Measurements from ENCODE around the gene C16orf86. TPM values are rescaled to one million over a fixed set of nuclear protein-coding genes. Genes with fewer than 3 reads are reported as not detected.

The C16orf86 gene
- total RNA-seq, 1 donor from 2014 or later: 1.8 TPM

DNA sequence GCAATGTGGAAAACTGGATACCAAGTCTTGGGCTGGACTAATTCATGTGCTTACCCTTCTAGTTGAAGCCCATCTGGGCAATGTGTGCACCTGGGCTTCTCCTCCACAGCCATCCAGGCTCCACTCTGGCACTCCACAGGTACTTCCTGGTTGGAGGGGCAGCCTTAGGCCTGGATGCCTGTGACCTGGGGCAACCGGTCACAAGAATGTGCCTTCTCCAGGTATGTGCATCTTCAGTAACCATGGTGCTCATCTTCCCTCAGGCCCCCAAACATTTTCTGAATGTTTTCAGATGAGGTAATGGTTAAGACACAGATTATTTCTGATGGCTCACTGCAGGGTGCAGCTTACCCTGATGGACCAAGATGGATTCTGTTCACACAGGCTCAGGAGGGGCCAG is 11.1 kb downstream of the C16orf86 start:
- Mint-ChIP-seq H3K4me3 (ENCODE audit: unreplicated experiment) (no peak overlapping the region), H3K27me3 (ENCODE audit: unreplicated experiment) (no peaks in the 10 kb centered on the region), H3K9me3 (ENCODE audit: unreplicated experiment) (no peaks in the 10 kb centered on the region), H3K4me1 (ENCODE audit: unreplicated experiment) (peaks cover 15% of the 10 kb centered on the region), H3K36me3 (ENCODE audit: low read depth, unreplicated experiment) (no peaks in the 10 kb centered on the region), H3K27ac (ENCODE audit: unreplicated experiment) (no peak overlapping the region)
- TF ChIP-seq, protein P1, sequence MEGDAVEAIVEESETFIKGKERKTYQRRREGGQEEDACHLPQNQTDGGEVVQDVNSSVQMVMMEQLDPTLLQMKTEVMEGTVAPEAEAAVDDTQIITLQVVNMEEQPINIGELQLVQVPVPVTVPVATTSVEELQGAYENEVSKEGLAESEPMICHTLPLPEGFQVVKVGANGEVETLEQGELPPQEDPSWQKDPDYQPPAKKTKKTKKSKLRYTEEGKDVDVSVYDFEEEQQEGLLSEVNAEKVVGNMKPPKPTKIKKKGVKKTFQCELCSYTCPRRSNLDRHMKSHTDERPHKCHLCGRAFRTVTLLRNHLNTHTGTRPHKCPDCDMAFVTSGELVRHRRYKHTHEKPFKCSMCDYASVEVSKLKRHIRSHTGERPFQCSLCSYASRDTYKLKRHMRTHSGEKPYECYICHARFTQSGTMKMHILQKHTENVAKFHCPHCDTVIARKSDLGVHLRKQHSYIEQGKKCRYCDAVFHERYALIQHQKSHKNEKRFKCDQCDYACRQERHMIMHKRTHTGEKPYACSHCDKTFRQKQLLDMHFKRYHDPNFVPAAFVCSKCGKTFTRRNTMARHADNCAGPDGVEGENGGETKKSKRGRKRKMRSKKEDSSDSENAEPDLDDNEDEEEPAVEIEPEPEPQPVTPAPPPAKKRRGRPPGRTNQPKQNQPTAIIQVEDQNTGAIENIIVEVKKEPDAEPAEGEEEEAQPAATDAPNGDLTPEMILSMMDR (IDR thresholded peaks at IDR 0.05; ENCODE audit: unreplicated experiment): no peak
- no peak for DNase-seq (ENCODE audit: low spot score)

- no peak for DNase-seq (ENCODE audit: low spot score)
- no peaks in the 10 kb centered on the region for H3K9me3 Mint-ChIP-seq (ENCODE audit: unreplicated experiment)
- H3K4me3 Mint-ChIP-seq (ENCODE audit: unreplicated experiment): no peak overlapping the region
These were observed 11.9 kb downstream of the C16orf86 start for GRCh38 chr16:67678354-67679023.

DNA sequence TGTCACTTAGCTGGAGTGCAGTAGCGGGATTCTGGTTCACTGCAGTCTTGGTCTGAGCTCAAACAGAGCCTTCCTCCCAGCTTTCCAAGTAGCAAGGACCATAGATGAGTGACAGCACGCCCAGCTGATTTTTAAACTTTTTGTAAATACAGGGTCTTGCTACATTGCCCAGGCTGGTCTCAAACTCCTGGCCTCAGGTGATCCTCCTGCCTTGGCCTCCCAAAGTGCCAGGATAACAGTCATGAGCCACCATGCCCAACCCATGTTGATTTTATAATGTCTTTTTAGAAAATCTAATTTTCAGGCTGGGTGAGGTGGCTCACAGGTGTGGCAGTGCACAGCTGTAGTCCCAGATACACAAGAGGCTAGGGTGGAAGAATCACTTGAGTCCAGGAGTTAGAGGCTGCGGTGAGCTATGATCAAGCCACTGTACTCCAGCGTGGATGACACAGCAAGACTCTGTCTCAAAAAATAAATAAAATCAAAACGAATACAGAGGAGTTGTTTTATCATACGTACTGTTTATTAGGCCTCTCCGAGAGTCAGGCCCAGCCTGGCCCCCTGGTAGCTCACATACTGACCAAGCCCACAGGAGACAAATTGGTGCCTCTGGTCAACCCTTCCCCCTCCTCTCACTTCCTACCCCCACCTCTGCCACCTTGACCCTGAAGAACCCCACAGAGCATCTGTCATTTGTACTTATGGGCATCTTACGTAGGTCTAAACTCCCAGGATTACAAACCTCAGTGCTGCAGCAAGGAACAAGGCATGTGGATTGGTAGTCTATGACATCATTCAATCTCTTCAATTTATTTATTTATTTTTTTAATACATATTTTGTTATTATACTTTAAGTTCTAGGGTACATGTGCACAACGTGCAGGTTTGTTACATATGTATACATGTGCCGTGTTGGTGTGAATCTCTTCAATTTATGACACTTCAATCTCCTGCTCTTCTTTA is 13.6 kb downstream of the C16orf86 start:
- TF ChIP-seq, protein P1 (IDR thresholded peaks at IDR 0.05; ENCODE audit: unreplicated experiment): no peak
- Mint-ChIP-seq H3K4me1 (ENCODE audit: unreplicated experiment) (peaks cover 4% of the 10 kb centered on the region), H3K4me3 (ENCODE audit: unreplicated experiment) (no peak overlapping the region), H3K9me3 (ENCODE audit: unreplicated experiment) (no peaks in the 10 kb centered on the region), H3K36me3 (ENCODE audit: low read depth, unreplicated experiment) (peaks cover 8% of the 10 kb centered on the region), H3K27ac (ENCODE audit: unreplicated experiment) (no peak overlapping the region), H3K27me3 (ENCODE audit: unreplicated experiment) (no peaks in the 10 kb centered on the region)
- no peak for DNase-seq (ENCODE audit: low spot score)

More at GRCh38 chr16:67678354-67679023, 11.9 kb downstream of the C16orf86 start:
- Mint-ChIP-seq H3K27ac (ENCODE audit: unreplicated experiment) (no peak overlapping the region), H3K36me3 (ENCODE audit: low read depth, unreplicated experiment) (peaks cover 4% of the 10 kb centered on the region), H3K27me3 (ENCODE audit: unreplicated experiment) (no peaks in the 10 kb centered on the region), H3K4me1 (ENCODE audit: unreplicated experiment) (peaks cover 12% of the 10 kb centered on the region)
- TF ChIP-seq, protein P1 (IDR thresholded peaks at IDR 0.05; ENCODE audit: unreplicated experiment): no peak

DNA sequence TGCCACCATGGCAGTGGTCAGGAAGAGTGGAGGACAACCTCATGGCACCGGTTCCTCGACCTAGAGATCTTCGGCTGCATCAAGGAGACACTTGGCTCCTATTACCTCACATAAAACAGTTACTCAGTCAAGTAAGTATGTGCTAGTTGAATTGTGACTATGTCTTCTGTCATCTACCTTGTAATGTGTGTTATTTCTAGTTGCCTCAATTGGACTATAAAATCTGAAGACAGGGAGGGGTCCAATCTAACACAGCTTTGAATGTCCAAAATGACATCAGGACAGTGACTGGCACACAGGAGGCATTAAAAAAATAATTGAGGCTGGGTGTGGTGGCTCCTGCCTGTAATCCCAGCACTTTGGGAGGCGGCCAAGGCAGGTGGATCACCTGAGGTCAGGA is 17.2 kb downstream of the C16orf86 start:
- TF ChIP-seq, protein P1 (IDR thresholded peaks at IDR 0.05; ENCODE audit: unreplicated experiment): no peak
- peak overlapping the region; percentile 12 for H3K4me3 Mint-ChIP-seq (ENCODE audit: unreplicated experiment)
- H3K27me3 Mint-ChIP-seq (ENCODE audit: unreplicated experiment): no peaks in the 10 kb centered on the region
- no peak overlapping the region for H3K27ac Mint-ChIP-seq (ENCODE audit: unreplicated experiment)
- peaks cover 9% of the 10 kb centered on the region for H3K4me1 Mint-ChIP-seq (ENCODE audit: unreplicated experiment)
- no peak for DNase-seq (ENCODE audit: low spot score)
- no peaks in the 10 kb centered on the region for H3K9me3 Mint-ChIP-seq (ENCODE audit: unreplicated experiment)
- H3K36me3 Mint-ChIP-seq (ENCODE audit: low read depth, unreplicated experiment): peaks cover 13% of the 10 kb centered on the region

Data from endothelial cell (in vitro differentiated cells).